Left cardiac atrium (tissue), 4 donors: Measurements from ENCODE around the gene MSRB2. TPM values are rescaled to one million over a fixed set of nuclear protein-coding genes. Genes with fewer than 3 reads are reported as not detected.

ENCODE experiments used
- ATAC-seq, 2 donors: fragments of 200-7000 bp; cut with Tn5 transposase; one replicate each; pipeline ENCODE4 v1.9.1; 2020; ENCODE audit warnings: mild to moderate bottlenecking in 2 of 2, moderate library complexity in 2 of 2
- DNase-seq: peaks from one replicate; pipeline ENCODE4 v3.0.0-alpha.2; 2020
- intact Hi-C, 2 donors: fragments of 100-400 bp; cut with DNase I; formaldehyde crosslinking; loops; one replicate each; pipeline versions ENCODE4 v1.14.1 to v1.15.1; 2022 to 2023
- total RNA-seq, 2 donors: library from RNA; stranded (reverse); fragmentation: NEBNext Ultra II Directional; extraction: Animal tissue kit (Norgen Biotek cat#: 25700); gene quantifications; one replicate each; pipeline ENCODE4 v1.2.1, GENCODE V29; 2021
- donor health status: DM: no; HTN: yes; CAD: no.
- donor health status: DM: no; HTN: yes; CAD: no; lungs with severe emphysema.
- donor health status: DM: yes; HTN: yes; CAD: no.
- donor health status: Dilated cardiomyopathy.

MSRB2 gene
- total RNA-seq, 2 donors from 2014 or later = 99.7 to 100 TPM

DNA sequence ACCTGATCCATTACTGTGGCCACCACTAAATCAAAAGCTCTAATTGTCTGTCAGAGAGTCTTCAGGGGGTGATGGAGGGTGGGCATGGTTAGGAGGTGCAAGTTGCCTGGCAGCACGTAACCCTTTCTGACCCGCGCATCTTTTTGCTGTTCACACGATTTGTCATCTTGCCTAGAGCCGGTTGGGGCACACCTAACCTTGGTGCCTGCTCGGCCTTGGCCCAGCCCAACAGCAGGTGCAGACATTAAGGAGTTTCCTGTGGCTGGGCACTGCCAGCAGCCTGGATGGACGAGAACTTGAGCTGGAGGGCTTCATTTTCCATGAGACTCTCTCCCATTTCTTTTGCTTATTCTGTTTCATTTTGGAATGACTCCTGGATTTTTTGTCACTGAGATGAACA lies 55.7 kb downstream of the MSRB2 start:
- DNase-seq (no peak), ATAC-seq (no peak)
- intact Hi-C loops = no loop called here

DNA sequence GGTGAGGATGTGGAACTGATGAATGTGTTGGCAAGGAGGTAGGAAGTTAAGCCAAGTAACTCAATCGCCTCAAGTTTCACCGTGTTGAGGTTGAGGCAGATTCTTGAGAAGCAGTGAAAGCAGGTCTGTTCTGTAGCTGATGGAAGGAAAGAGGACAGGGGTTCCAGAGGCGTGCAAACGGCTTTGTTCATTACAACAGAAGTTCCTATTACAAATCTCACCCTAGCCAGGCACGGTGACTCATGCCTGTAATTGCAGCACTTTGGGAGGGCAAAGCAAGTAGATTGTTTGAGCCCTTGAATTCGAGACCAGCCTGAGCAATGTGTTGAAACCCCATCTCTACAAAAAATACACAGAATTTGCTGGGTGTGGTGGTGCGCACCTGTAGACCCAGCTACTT lies 59.8 kb downstream of the MSRB2 start:
- ATAC-seq (no peak), DNase-seq (no peak)
- intact Hi-C loops = loop anchor here in 1 of 2 donors (5.0 kb wide), 1 partner anchor 372 kb away; no protein-coding TSS in a partner anchor

DNA sequence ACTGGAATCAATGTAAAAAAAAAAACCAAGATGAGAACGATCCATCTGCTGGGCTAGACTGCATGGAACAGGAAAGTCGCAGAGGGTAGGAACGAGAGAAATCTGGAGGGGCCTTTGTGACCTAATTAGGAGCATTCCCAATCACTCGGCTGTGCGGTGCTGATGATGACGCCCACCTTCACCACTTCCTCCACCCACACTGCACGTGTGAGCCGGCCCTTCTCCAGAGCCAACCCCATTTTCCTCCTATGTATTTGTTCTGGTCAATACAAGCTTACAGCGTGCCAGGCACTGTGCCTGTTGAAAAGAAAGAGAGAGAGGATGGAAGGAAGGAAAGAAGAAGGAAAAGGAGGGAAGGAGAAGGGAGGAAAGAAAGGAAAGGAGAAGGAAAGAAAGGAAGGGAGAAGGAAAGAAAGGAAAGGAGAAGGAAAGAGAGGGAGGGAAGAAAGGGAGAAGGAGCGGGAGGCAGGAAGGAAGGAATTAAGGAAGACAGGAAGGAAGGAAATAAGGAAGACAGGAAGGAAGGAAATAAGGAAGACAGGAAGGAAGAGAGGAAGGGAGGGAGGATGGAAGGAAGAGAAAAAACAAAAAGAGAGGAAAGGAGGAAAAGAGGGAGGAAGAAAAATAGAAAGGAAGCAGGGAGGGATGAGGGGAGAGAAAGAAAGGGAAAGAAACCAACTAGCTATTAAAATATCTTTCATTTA lies 61.2 kb downstream of the MSRB2 start:
- DNase-seq (no peak), ATAC-seq (no peak)
- intact Hi-C loops = loop anchor here in 1 of 2 donors (5.0 kb wide), 1 partner anchor 371 kb away; no protein-coding TSS in a partner anchor

DNA sequence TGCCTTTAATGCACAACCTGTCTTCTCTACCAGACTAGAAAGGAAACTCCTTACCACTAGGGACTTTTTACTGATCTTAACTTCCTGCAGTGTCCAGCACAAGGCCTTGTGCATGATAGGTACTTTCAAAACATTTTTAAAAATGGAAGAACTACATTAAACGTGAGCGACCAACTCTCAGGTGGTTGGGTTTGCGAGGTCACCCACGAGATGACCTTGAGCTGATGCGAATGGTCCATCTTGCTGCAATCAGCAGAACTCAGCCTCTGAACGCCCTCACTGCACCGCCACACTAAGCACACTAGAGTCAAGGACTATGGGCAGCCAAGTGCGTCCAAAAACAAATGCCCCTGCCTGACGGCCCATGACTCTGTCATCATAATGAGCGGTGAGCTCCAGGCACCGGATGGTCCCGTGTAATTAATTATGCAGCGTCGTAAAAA lies 61.9 kb downstream of the MSRB2 start:
- intact Hi-C loops = loop anchor here in 1 of 2 donors (5.0 kb wide), 1 partner anchor 370 kb away; no protein-coding TSS in a partner anchor
- ATAC-seq (no peak), DNase-seq (no peak)

DNA sequence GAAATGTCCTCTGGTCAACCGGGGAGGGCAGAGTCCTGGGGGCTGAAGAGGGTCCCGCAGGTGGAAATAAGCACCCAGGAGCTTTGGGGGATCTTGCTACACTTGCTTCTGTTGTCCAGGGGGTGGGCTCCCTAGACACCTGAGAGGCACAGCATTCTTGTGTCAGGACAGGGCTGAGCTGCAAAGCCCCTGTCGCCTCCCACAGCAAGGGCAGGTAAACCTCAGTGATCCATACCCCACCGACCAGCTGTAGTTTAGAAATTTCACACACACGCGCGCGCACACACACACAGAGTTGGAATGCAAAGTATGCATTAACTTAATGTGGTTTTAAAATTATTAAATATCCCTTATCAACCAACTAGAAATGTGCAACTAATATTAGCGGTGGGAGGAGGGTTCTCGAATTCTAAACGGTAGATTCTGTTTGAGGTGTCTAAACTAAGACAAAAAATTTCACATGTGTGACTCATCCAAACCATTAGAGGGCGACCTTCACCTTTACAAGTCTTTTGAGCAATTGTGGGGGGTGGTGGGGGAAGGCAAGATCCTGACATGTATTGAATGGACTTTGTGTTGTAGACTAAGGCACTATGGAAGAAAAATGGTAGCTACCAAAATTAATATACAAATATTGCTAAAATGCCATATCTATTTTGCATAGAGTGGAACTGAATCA lies 62.5 kb downstream of the MSRB2 start:
- ATAC-seq (peak in 1 of 2 donors; percentile 47), DNase-seq (no peak)
- intact Hi-C loops = loop anchor here in 1 of 2 donors (2.0 to 5.0 kb wide), 3 partner anchors 135 to 545 kb away; no protein-coding TSS in a partner anchor

DNA sequence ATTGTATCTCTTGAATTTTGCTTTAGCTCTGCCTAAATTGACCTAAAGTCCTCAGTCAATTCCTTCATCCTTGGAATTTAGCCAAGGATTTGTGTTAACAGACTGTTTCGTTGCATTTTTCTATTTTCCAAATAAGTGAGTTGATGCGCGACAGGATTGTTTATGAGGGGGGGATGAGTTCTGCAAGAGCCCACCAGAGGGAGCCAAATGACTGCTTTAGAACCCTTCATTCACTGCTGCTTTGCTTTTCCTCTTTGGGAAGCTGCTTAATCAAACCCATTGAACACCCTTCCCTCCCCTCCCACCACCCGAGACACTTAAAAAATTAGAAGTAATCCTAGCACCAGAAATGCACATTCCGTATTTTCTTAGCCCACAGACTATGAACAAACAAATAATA lies 63.0 kb downstream of the MSRB2 start:
- DNase-seq = no peak
- ATAC-seq = peak; percentile 65 to 81

DNA sequence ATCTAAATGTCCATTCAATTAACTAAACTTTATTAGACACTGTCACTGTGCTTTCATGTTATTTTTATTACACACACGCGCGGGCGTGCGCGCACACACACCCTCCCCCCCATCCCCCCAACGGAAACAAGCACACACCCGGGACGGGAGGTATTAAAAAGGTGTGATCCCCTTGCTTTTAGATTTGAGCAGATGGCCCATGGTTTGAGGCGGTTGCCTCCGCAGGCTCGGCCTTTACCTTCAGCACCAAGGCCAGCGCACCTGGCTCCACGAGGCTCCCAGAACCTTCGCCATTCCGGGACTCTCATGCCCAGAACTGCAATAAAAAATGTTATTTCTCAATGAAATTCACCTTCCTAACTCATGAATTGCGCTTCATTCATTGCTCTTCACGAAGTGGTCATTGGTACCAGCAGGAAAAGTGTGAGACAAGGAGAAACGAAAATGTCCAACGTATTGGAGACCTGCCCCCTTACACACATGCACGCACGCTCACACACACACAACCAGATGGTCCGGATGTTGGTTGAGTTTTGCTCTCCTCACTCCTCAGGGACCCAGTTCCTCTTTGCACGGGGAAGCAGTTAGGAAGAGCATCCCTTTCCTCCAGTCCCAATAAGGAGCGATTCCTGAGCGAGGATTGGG lies 76.0 kb downstream of the MSRB2 start:
- ATAC-seq (peak in 1 of 2 donors; percentile 44), DNase-seq (no peak)
- intact Hi-C loops = no loop called here

More for the DNA sequence above, 63.0 kb downstream of the MSRB2 start:
- intact Hi-C loops = loop anchor here in 1 of 2 donors (2.0 to 5.0 kb wide), 3 partner anchors 134 to 544 kb away; no protein-coding TSS in a partner anchor

Other genes with a start within 250 kb of the MSRB2 start
- gene ARMC3, start 167.5 kb upstream of the MSRB2 start, total RNA-seq = not detected
- gene PTF1A, start 96.7 kb downstream of the MSRB2 start, total RNA-seq = not detected
- under 1 TPM; 0.10 to 0.27 TPM for gene C10orf67, start 249.2 kb downstream of the MSRB2 start, total RNA-seq